Measurements from ENCODE around the gene KCNJ11. TPM values are rescaled to one million over a fixed set of nuclear protein-coding genes. Genes with fewer than 3 reads are reported as not detected.

Gene KCNJ11
- polyA plus RNA-seq, 1 donor (not counting 4 experiments of a cell fraction or from before 2014, with no cell fraction given) = 0.03 TPM

- H3K9ac ChIP-seq (ENCODE audit: control insufficient read depth, extremely low read depth, insufficient read depth, low read length) = no peak overlapping the region
- no peak for DNase-seq (ENCODE audit: low read depth, low spot score)
- no peaks in the 10 kb centered on the region for H3K79me2 ChIP-seq (ENCODE audit: control insufficient read depth, insufficient read depth, low read length)
- dilution Hi-C loops (cut with MboI; ENCODE audit: extremely low pct_ligation_motif_present, low sequenced_read_pairs) = no loop called here
- no peak overlapping the region for H3K4me3 ChIP-seq (ENCODE audit: control insufficient read depth in 2 of 3, extremely low read depth in 1 of 3, insufficient read depth in 2 of 3, low read depth in 1 of 3, low read length in 3 of 3)
- no peaks in the 10 kb centered on the region for H3K9me1 ChIP-seq (ENCODE audit: control insufficient read depth, extremely low read depth, insufficient read depth, low read length)
- no peaks in the 10 kb centered on the region for H3K36me3 ChIP-seq (ENCODE audit: control insufficient read depth in 2 of 2, extremely low read depth in 1 of 2, insufficient read depth in 2 of 2, low read length in 2 of 2)
- H2AFZ ChIP-seq (ENCODE audit: control insufficient read depth, low read length) = no peak overlapping the region
- FAIRE-seq = no peak
- H3K4me2 ChIP-seq (ENCODE audit: control insufficient read depth, extremely low read depth, insufficient read depth, low read depth, low read length) = no peak overlapping the region
- no peak overlapping the region for H3K27ac ChIP-seq (ENCODE audit: control insufficient read depth, insufficient read depth, low read length)
- TF ChIP-seq CTCF (optimal IDR thresholded peaks at IDR 0.05 in 1 of 3, IDR thresholded peaks at IDR 0.05 in 1 of 3, conservative IDR thresholded peaks at IDR 0.05 in 1 of 3; ENCODE audit: extremely low read depth in 1 of 3, insufficient read depth in 2 of 3, low read length in 3 of 3) (no peak), EZH2 (IDR thresholded peaks at IDR 0.05; ENCODE audit: low read length) (no peak)
- no peaks in the 10 kb centered on the region for H3K9me3 ChIP-seq (ENCODE audit: control insufficient read depth, low read depth, low read length)
- no peaks in the 10 kb centered on the region for H4K20me1 ChIP-seq (ENCODE audit: control insufficient read depth, extremely low read depth, insufficient read depth, low read length)
- H3K4me1 ChIP-seq (ENCODE audit: control insufficient read depth, extremely low read depth, insufficient read depth, low read length) = no peaks in the 10 kb centered on the region
- H3K27me3 ChIP-seq (ENCODE audit: control insufficient read depth, extremely low read depth, insufficient read depth, low read length) = peaks cover 5% of the 10 kb centered on the region
Measured at GRCh38 chr11:17431139-17431538, 42.7 kb upstream of the KCNJ11 start.

GRCh38 chr11:17430616-17431015 lies 42.2 kb upstream of the KCNJ11 start:
- no peak overlapping the region for H3K4me2 ChIP-seq (ENCODE audit: control insufficient read depth, extremely low read depth, insufficient read depth, low read depth, low read length)
- no peak for DNase-seq (ENCODE audit: low read depth, low spot score)
- H3K27ac ChIP-seq (ENCODE audit: control insufficient read depth, insufficient read depth, low read length) = no peak overlapping the region
- no peak overlapping the region for H3K9ac ChIP-seq (ENCODE audit: control insufficient read depth, extremely low read depth, insufficient read depth, low read length)
- H3K9me3 ChIP-seq (ENCODE audit: control insufficient read depth, low read depth, low read length) = no peaks in the 10 kb centered on the region
- H3K79me2 ChIP-seq (ENCODE audit: control insufficient read depth, insufficient read depth, low read length) = no peaks in the 10 kb centered on the region
- peaks cover 5% of the 10 kb centered on the region for H3K27me3 ChIP-seq (ENCODE audit: control insufficient read depth, extremely low read depth, insufficient read depth, low read length)
- no peaks in the 10 kb centered on the region for H3K4me1 ChIP-seq (ENCODE audit: control insufficient read depth, extremely low read depth, insufficient read depth, low read length)
- H3K9me1 ChIP-seq (ENCODE audit: control insufficient read depth, extremely low read depth, insufficient read depth, low read length) = no peaks in the 10 kb centered on the region
- no peak overlapping the region for H3K4me3 ChIP-seq (ENCODE audit: control insufficient read depth in 2 of 3, extremely low read depth in 1 of 3, insufficient read depth in 2 of 3, low read depth in 1 of 3, low read length in 3 of 3)
- no peaks in the 10 kb centered on the region for H3K36me3 ChIP-seq (ENCODE audit: control insufficient read depth in 2 of 2, extremely low read depth in 1 of 2, insufficient read depth in 2 of 2, low read length in 2 of 2)
- H2AFZ ChIP-seq (ENCODE audit: control insufficient read depth, low read length) = no peak overlapping the region
- TF ChIP-seq EZH2 (IDR thresholded peaks at IDR 0.05; ENCODE audit: low read length) = no peak
- TF ChIP-seq CTCF (optimal IDR thresholded peaks at IDR 0.05 in 1 of 3, IDR thresholded peaks at IDR 0.05 in 1 of 3, conservative IDR thresholded peaks at IDR 0.05 in 1 of 3; ENCODE audit: extremely low read depth in 1 of 3, insufficient read depth in 2 of 3, low read length in 3 of 3) = no peak
- no peak for FAIRE-seq
- H4K20me1 ChIP-seq (ENCODE audit: control insufficient read depth, extremely low read depth, insufficient read depth, low read length) = no peaks in the 10 kb centered on the region
- dilution Hi-C loops (cut with MboI; ENCODE audit: extremely low pct_ligation_motif_present, low sequenced_read_pairs) = no loop called here
